Globus pallidus (tissue), 1 donor: ENCODE results near the gene MED29.
"Not testable (repeated sequence)": the region's sequence is repeated elsewhere in the genome, so short reads cannot be mapped to it uniquely, and the experiment has no call there.

ENCODE experiments used
- DNase-seq: peaks from one replicate; pipeline ENCODE4 v3.0.0-alpha.2; 2015; ENCODE audit warnings: low spot score

MED29 gene

GRCh38 chr19:39372047-39372802 is 19.0 kb upstream of the MED29 start:
- DNase-seq = peak; percentile 71

DNA sequence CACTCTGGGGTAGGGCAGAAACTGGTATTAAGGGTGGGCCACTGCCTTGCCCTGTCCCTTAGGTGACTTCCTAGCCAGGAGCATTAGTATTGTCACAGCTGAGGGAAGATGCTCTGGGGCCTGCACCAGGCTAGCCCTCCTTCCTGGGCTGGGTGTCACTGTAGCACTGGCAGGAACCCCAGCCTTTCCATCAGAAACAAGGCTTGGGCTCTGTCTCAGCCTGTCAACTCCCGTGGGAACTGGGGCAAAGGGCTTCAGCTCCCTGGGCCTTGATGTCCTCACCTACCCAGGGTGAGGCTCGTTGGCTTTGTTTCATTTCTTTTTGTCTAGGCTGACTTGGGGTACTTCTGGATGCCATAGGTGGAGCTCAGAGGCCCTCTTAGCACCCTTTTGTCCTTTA is 18.2 kb upstream of the MED29 start:
- DNase-seq = no peak

DNA sequence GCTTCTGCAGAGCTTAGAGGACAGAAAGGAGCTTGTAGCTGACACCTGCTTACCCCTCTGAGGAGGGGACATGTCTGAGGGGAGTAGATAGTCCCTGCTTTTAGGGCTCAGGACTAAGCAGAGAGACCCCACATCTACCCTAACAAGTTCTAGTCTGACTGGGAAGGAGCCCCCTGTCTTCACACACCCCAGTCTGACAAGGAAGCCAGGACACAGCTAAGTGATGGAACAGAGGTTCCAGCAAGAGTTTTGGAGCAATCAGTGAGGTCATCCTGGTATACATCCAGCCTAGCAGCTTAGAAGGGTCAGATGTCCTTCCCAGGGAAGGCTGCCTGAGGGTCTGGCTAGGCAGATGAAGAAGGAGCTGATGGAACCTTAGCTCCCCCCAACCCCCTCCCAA is 15.2 kb upstream of the MED29 start:
- DNase-seq = no peak

DNA sequence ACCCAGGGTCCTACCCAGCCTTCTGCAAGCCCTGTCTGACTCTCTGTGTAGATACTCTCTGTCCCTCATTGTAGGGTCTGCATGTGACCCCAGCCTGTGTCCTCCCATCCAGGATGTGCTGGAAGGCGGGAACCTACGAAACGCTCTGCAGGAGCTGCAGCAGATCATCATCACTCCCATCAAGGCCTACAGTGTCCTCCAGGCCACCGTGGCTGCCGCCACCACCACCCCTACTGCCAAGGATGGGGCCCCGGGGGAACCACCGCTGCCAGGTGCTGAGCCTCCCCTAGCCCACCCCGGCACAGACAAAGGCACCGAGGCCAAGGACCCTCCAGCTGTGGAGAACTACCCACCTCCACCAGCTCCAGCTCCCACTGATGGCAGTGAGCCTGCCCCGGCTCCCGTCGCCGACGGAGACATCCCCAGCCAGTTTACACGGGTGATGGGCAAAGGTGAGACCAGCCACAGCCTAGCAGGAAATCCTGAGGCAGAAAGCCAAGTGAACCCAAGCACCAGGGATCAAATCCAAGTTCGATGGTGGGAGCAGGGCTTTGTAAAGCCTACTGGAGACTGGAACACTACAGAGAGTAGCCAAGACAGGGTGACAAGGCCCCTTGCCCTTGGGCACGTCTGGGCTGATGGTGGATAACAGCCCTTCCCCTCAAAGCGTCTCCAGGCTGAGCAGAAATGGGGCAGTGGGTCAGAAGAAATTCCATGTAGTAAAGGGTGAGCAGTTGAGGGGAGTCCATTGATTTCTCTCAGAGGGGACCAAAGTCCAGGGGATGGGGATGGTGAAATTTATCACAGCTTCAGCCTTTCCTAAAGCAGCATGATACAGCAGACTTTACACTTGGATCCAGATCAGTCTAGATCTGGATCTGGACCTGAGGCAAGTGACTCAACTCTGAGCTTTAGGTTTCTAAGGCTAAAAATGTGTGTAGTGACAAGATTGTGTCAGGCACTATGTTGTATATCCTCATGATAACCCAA is 13.5 kb upstream of the MED29 start:
- no peak for DNase-seq

GRCh38 chr19:39379366-39379765 is 11.8 kb upstream of the MED29 start:
- not testable (repeated sequence) for DNase-seq

DNA sequence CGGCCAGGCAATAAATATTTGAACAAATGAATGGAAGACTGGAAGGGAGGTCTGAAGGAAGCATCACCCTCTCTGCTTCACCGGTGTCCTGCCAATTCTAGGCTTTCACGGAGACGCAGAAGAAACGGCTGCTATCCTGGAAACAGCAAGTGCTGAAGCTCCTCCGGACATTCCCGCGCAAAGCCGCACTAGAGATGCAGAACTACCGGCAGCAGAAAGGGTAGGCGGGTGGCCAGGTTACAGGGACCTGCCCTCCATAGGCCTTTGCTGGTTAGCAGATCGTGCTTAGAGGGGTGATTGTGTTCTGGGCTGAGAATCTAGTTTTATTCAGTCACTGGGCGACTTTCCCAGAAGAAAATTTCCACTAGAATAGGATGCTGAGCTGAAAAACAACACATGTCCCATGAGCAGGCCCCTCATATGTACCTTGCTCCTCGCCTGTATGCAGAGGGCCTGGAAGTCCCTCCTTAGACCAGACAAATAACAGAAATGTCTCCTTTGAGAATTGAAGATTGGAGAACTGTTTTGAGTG is 11.2 kb upstream of the MED29 start:
- no peak for DNase-seq

DNA sequence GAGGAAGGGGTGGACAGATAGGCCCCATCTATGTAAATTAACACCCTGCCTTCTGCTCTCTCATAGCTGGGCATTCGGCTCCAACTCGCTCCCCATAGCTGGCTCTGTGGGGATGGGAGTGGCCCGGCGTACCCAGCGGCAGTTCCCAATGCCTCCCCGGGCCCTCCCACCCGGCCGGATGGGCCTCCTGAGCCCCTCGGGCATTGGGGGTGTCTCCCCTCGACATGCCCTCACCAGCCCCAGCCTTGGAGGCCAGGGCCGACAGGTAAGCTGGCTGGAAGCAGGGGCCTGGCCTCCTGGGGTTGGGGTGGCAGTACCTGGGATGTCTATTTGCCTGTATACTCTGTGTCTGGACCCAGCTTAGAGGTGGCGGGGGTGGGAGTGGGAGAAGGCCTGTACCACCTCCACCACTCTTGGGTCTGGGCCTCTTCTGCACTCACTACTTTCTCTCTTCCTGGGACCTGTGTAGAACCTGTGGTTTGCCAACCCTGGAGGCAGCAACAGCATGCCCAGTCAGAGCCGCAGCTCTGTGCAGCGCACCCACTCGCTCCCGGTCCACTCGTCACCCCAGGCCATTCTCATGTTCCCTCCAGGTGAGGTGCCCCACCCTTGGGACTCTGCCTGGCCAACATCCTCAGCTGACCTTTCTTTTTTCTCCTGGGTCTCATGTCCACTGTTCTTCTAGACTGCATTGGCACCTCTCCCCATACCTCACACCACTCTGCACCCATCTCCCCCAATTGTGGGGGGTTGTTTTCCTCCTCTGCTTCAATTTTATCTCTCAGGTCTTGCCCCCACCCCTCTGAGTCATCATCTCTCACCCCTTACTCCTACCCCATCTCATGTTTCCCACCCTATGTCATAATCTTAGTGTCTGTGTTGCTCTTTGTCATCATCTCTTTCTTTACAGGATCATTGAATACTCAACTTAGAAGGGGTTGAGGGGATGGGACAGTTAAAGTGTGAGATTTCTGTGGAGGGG is 10.4 kb upstream of the MED29 start:
- DNase-seq = no peak

DNA sequence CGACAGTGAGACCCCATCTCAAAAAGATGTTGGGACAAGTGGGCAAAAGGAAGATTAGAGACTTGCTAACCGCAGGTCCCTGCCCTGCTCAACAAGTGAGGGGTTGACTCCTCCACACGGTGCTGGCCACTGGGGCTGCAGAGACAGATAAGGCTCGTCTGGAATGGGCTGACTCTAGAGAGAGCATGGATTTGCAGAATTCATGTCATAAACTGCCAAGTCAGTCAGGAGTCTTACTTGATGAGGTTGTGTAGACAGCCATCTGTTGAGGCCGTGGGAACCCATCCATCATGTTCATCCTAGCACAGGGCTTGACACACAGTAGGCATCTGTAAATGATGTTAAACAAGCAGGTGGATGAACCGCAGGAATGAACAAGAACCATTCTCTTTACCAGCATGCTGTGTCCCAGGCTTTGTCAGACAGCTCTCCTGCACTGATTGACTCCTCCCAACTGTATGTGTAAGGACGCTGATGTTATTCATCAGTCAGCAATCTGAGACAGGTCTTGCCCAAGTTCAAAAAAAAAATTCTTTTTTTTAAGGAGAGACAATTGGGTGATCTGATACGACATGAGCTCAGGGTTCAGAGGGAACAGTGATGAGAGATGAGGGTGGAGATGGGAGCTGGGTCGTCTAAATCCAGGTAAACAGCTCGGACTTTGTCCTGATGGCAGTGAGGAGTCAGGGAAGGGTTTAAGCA is 9.1 kb upstream of the MED29 start:
- no peak for DNase-seq

DNA sequence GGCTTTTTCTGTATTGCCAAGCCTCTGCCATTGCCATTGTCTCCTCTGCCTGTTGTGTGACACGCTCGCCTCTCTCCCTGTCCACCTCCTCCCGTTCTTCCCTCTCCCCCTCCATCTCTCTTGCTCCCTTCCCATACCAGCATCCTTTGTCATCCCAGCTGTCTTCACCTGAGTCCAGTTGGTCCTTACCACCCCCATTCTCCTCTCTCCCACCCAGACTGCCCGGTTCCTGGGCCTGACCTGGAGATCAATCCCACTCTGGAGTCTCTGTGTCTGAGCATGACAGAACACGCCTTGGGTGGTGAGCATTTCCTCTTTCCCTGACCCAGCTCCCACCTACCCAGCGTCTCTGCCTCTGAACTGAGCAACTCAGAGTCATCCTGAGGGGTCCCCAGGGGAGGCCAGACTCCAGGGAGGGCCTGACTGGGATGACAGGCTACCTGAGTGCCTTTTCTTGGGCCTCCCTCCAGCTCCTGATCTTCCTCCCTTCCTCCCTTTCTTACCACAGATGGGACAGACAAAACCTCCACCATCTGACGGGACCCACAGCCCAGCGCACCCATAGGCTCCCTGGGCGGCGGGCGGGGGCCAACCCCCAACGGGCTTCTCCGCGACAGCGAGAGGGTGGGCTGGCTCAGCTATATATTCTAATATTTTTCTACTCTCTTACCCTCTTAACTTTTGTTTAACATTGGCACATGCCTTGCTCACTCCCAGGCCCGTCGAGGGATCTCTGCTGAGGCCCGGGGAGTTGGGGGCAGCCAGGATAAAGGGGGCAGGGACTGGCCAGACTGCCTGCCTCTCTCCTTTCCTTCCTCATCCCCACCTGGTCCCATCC is 8.0 kb upstream of the MED29 start:
- no peak for DNase-seq

DNA sequence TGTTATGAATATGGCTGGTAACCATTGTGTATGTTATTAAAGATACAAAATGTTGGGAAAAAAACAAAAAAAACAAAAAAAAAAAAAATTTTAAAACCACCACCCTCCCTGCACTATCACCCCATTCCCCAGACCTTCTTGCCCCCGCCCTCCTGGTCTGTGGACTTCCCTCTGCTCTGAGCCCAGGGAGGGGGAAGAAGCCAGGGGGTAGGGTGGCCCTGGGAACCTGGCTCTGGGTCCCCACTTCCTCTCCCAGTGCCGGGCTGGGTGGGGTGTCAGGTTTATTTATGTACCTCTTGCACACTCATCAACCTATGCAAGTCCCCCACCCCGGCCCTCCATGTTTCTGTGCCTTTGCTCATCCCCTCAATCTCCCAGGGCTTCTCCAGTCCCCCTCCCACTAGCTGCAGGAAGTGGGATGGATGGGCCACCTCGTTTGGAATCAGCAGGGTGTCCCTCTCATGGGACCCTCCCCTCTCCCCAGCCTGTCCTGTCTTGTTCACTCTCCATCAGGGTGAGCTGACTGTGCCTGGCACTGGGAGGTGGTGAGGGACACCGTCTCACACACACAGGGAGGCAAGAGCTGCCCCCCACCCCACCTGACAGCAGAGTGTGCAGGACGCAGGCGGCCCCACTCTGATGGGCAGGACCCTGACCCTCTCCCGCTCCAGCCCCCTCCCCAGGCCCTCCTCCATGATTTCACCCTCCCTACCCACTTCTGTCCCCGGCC is 6.2 kb upstream of the MED29 start:
- DNase-seq = no peak

- no peak for DNase-seq
These were observed 5.4 kb upstream of the MED29 start for GRCh38 chr19:39385629-39386411.

GRCh38 chr19:39386557-39386956 is 4.6 kb upstream of the MED29 start:
- no peak for DNase-seq

DNA sequence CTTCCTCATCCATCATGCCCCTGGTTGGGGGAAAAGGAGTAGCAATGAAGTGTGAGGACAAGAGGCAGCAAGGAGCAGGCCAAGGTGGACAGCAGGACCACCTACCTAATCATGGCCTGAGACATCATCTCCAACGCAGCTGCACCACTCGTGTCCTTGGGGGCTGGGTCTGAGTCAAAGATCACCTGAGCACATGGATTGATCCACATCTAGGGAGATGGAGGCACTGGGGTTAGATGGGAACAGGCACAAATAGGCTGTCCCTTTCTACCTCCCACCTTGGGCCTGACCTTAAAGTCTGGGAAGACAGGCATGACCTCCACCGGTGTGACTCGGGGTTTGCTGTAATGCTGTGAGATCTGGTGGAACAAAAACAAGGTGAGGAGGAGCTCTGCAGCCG is 2.5 kb upstream of the MED29 start:
- no peak for DNase-seq

GRCh38 chr19:39389631-39390414 is 1.4 kb upstream of the MED29 start:
- DNase-seq = no peak

- no peak for DNase-seq
These were observed 777 bp upstream of the MED29 start for GRCh38 chr19:39390451-39390750.

DNA sequence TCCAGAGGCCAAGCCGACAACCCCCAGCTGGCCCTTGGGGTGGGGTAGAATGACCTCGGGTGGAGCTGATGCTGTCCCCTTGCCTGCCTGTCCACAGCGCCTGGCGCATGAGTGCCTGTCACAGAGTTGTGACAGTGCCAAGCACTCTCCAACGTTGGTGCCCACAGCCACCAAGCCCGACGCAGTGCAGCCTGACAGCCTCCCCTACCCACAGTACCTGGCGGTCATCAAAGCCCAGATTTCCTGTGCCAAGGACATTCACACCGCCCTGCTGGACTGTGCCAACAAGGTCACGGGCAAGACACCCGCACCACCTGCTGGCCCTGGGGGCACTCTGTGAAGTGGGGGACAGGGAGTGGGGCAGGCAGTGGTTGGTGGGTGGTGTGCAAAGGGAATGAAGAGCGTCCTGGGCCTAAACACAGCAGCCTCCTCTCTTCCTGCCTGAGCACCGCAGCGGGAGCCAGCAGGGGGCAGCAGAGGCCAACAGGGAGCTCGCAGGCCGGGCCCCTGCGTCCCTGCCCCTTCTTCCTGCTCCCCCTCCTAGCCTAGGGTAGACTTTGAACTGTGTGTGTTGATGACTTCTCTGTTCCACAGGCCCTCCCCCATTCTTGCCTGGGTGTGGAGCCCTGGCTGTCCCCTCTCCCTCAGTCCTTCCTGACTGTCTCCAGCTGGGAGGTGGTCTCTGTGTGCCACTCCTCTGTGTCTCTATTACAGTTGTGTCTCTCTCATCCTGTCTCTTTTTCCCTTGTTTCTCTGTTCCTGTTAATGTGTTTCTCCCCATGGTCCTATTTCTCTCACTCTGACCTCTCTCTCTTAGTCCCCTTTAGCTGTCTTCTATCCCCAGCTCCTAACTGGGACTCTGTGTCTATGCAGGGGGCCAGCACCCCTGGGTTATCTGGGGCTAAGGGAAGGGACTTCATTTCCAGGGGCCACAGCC is 6.5 kb downstream of the MED29 start:
- DNase-seq = peak; percentile 79
